WTC11 (cell line): ENCODE results near the gene INPP4A. TPM values are rescaled to one million over a fixed set of nuclear protein-coding genes. Genes with fewer than 3 reads are reported as not detected.

Experiments used
- ATAC-seq: fragments of 200-7000 bp; cut with Tn5 transposase; 2 replicates; pipeline ENCODE4 v1.10.0; 2021; ENCODE audit warnings: mild to moderate bottlenecking, moderate library complexity
- CTCF ChIA-PET: fragments of 300-600 bp; sonication (Branson Sonifier 250); formaldehyde crosslinking; loops from one replicate; lab custom pipeline; 2021; ENCODE audit warnings: antibody characterized with exemption; lab: Charles Lee
- POLR2A ChIA-PET: fragments of 350-600 bp; sonication (Branson Sonifier 250); formaldehyde crosslinking; loops from one replicate; lab custom pipeline; 2021; ENCODE audit warnings: antibody characterized with exemption; lab: Charles Lee
- DNase-seq: peaks from one replicate; pipeline ENCODE4 v3.0.0; 2021; ENCODE audit warnings: low spot score
- H3K27ac Mint-ChIP-seq: 2 replicates; pipeline ENCODE4 v1.8.0; 2021; ENCODE audit warnings: mixed read lengths
- H3K27me3 Mint-ChIP-seq: 2 replicates; pipeline ENCODE4 v1.8.0; 2021; ENCODE audit warnings: low read depth, mild to moderate bottlenecking, moderate library complexity, mixed read lengths
- H3K36me3 Mint-ChIP-seq: 2 replicates; pipeline ENCODE4 v1.8.0; 2021; ENCODE audit warnings: mixed read lengths
- H3K4me1 Mint-ChIP-seq: 2 replicates; pipeline ENCODE4 v1.8.0; 2022; ENCODE audit warnings: mixed read lengths
- H3K4me3 Mint-ChIP-seq: 2 replicates; pipeline ENCODE4 v1.8.0; 2021; ENCODE audit warnings: mild to moderate bottlenecking, moderate library complexity, mixed read lengths
- H3K9me3 Mint-ChIP-seq: 2 replicates; pipeline ENCODE4 v1.8.0; 2021; ENCODE audit warnings: mixed read lengths
- GABPB1 ChIP-seq: sonication (generic); formaldehyde crosslinking; IDR thresholded peaks from 2 replicates; pipeline ENCODE4 v1.8.1; 2023; ENCODE audit warnings: mild to moderate bottlenecking, missing genetic modification reagents
- GRHL2 ChIP-seq: fragments of 250-450 bp; sonication (Bioruptor Pico); IDR thresholded peaks from 2 replicates; pipeline ENCODE4 v1.8.0; 2022; ENCODE audit warnings: mild to moderate bottlenecking, moderate library complexity; ENCODE audit not compliant: insufficient replicate concordance, severe bottlenecking
- KAT7 ChIP-seq: sonication (generic); formaldehyde crosslinking; IDR thresholded peaks from 2 replicates; pipeline ENCODE4 v1.8.1; 2023; ENCODE audit warnings: missing genetic modification reagents, mild to moderate bottlenecking, borderline replicate concordance
- MXD4 ChIP-seq: fragments of 250-450 bp; sonication (Bioruptor Pico); IDR thresholded peaks from 2 replicates; pipeline ENCODE4 v1.8.0; 2021; ENCODE audit warnings: mild to moderate bottlenecking, moderate library complexity, borderline replicate concordance
- NR2C2 ChIP-seq: sonication (generic); formaldehyde crosslinking; IDR thresholded peaks from 2 replicates; pipeline ENCODE4 v1.8.0; 2022; ENCODE audit warnings: mild to moderate bottlenecking, missing genetic modification reagents
- PRDM15 ChIP-seq: sonication (generic); formaldehyde crosslinking; IDR thresholded peaks from 2 replicates; pipeline ENCODE4 v1.8.0; 2022; ENCODE audit warnings: missing genetic modification reagents
- PRRX2 ChIP-seq: fragments of 250-450 bp; sonication (Bioruptor Pico); IDR thresholded peaks from 2 replicates; pipeline ENCODE4 v1.8.0; 2021; ENCODE audit warnings: mild to moderate bottlenecking
- SMAD4 ChIP-seq: sonication (generic); formaldehyde crosslinking; IDR thresholded peaks from 2 replicates; pipeline ENCODE4 v1.8.0; 2022; ENCODE audit warnings: mild to moderate bottlenecking, missing genetic modification reagents
- TCF7 ChIP-seq: sonication (generic); formaldehyde crosslinking; IDR thresholded peaks from 2 replicates; pipeline ENCODE4 v1.8.0; 2022; ENCODE audit warnings: mild to moderate bottlenecking, low read depth, missing genetic modification reagents, moderate library complexity
- USF1 ChIP-seq: sonication (generic); formaldehyde crosslinking; IDR thresholded peaks from 2 replicates; pipeline ENCODE4 v1.8.0; 2022; ENCODE audit warnings: mild to moderate bottlenecking, missing genetic modification reagents
- USF2 ChIP-seq: sonication (generic); formaldehyde crosslinking; IDR thresholded peaks from 2 replicates; pipeline ENCODE4 v1.8.1; 2023; ENCODE audit warnings: mild to moderate bottlenecking, missing genetic modification reagents, moderate library complexity
- ZBTB21 ChIP-seq: sonication (generic); formaldehyde crosslinking; IDR thresholded peaks from 2 replicates; pipeline ENCODE4 v1.8.1; 2023; ENCODE audit warnings: mild to moderate bottlenecking, missing genetic modification reagents, borderline replicate concordance
- ZBTB43 ChIP-seq: sonication (generic); formaldehyde crosslinking; IDR thresholded peaks from 2 replicates; pipeline ENCODE4 v1.8.1; 2023; ENCODE audit warnings: mild to moderate bottlenecking, missing genetic modification reagents
- ZNF138 ChIP-seq: sonication (generic); formaldehyde crosslinking; conservative IDR thresholded peaks from 2 replicates; pipeline ENCODE4 v1.8.1; 2022; ENCODE audit warnings: mild to moderate bottlenecking, moderate library complexity, missing genetic modification reagents
- ZNF232 ChIP-seq: sonication (generic); formaldehyde crosslinking; IDR thresholded peaks from 2 replicates; pipeline ENCODE4 v1.8.0; 2022; ENCODE audit warnings: mild to moderate bottlenecking, missing genetic modification reagents
- ZNF263 ChIP-seq: sonication (generic); formaldehyde crosslinking; IDR thresholded peaks from 2 replicates; pipeline ENCODE4 v1.8.1; 2022; ENCODE audit warnings: low read depth, mild to moderate bottlenecking, moderate library complexity, missing genetic modification reagents
- ZNF423 ChIP-seq: fragments of 250-450 bp; sonication (Bioruptor Pico); IDR thresholded peaks from 2 replicates; pipeline ENCODE4 v2.1.2; 2022; ENCODE audit warnings: mild to moderate bottlenecking, moderate library complexity
- ZSCAN18 ChIP-seq: fragments of 250-450 bp; sonication (Bioruptor Pico); IDR thresholded peaks from 2 replicates; pipeline ENCODE4 v2.1.2; 2022; ENCODE audit warnings: mild to moderate bottlenecking, moderate library complexity
- total RNA-seq: library from RNA; stranded (reverse); gene quantifications from 3 replicates; pipeline ENCODE4 v1.2.3, GENCODE V29; 2021
- TF ChIP-seq, protein P1 (sequence below): sonication (generic); formaldehyde crosslinking; IDR thresholded peaks from 2 replicates; pipeline ENCODE4 v1.8.0; 2023; ENCODE audit warnings: missing genetic modification reagents, mild to moderate bottlenecking, borderline replicate concordance
- TF ChIP-seq, protein P2 (sequence below): sonication (generic); formaldehyde crosslinking; IDR thresholded peaks from 2 replicates; pipeline ENCODE4 v1.8.0; 2022; ENCODE audit warnings: mild to moderate bottlenecking, missing genetic modification reagents
- TF ChIP-seq, protein P3 (sequence below): sonication (generic); formaldehyde crosslinking; IDR thresholded peaks from 2 replicates; pipeline ENCODE4 v1.8.1; 2022; ENCODE audit warnings: missing genetic modification reagents, borderline replicate concordance

The INPP4A gene
- total RNA-seq, 1 experiment from 2014 or later = 38.3 TPM

DNA sequence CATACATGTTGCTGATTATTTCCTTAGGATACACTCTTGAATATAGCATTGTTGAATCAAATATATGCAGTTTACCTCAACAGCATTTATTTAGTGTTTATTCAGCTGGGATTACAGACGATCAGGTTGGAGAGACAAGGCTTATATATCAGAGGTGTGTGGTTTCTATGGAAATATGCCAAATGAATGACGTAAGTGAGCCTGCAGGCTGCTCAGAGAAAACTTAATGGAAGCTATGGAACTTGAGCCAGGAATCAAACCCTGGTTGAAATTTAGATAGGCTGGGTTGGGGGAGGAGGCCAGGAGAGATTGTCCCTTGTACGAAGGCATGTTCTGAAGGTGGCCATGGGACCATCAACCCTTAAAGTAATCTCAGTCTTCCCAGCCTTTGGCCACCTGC lies 79.5 kb downstream of the INPP4A start:
- DNase-seq (no peak), ATAC-seq (no peak)
- Mint-ChIP-seq H3K27ac (no peak overlapping the region), H3K36me3 (peaks cover 21% of the 10 kb centered on the region), H3K9me3 (peaks cover 32% of the 10 kb centered on the region), H3K27me3 (no peaks in the 10 kb centered on the region), H3K4me3 (no peak overlapping the region), H3K4me1 (no peaks in the 10 kb centered on the region)
- ChIA-PET POLR2A (no interaction called here), CTCF (no interaction called here)
- no peak for TF ChIP-seq SMAD4 (CRISPR knock-in tag)
- no peak for TF ChIP-seq ZNF138 (CRISPR knock-in tag)
- no peak for TF ChIP-seq MXD4 (CRISPR knock-in tag)

GRCh38 chr2:98528349-98528748 lies 83.7 kb downstream of the INPP4A start:
- no peak for DNase-seq
- POLR2A ChIA-PET = no interaction called here
- Mint-ChIP-seq H3K27ac (no peak overlapping the region), H3K4me1 (no peaks in the 10 kb centered on the region), H3K9me3 (peaks cover 28% of the 10 kb centered on the region), H3K36me3 (peaks cover 6% of the 10 kb centered on the region; the same call in 1 of the 2 replicates), H3K27me3 (no peaks in the 10 kb centered on the region), H3K4me3 (no peak overlapping the region)
- no peak for TF ChIP-seq SMAD4 (CRISPR knock-in tag)
- TF ChIP-seq TCF7 = no peak
- TF ChIP-seq ZNF263 (CRISPR knock-in tag) = no peak
- no peak for TF ChIP-seq ZNF138 (CRISPR knock-in tag)
- no peak for TF ChIP-seq PRRX2 (CRISPR knock-in tag)
- TF ChIP-seq ZBTB21 (CRISPR knock-in tag) = no peak
- TF ChIP-seq GRHL2 (CRISPR knock-in tag) = no peak
- no peak for TF ChIP-seq USF2 (CRISPR knock-in tag)
- TF ChIP-seq, protein P1, sequence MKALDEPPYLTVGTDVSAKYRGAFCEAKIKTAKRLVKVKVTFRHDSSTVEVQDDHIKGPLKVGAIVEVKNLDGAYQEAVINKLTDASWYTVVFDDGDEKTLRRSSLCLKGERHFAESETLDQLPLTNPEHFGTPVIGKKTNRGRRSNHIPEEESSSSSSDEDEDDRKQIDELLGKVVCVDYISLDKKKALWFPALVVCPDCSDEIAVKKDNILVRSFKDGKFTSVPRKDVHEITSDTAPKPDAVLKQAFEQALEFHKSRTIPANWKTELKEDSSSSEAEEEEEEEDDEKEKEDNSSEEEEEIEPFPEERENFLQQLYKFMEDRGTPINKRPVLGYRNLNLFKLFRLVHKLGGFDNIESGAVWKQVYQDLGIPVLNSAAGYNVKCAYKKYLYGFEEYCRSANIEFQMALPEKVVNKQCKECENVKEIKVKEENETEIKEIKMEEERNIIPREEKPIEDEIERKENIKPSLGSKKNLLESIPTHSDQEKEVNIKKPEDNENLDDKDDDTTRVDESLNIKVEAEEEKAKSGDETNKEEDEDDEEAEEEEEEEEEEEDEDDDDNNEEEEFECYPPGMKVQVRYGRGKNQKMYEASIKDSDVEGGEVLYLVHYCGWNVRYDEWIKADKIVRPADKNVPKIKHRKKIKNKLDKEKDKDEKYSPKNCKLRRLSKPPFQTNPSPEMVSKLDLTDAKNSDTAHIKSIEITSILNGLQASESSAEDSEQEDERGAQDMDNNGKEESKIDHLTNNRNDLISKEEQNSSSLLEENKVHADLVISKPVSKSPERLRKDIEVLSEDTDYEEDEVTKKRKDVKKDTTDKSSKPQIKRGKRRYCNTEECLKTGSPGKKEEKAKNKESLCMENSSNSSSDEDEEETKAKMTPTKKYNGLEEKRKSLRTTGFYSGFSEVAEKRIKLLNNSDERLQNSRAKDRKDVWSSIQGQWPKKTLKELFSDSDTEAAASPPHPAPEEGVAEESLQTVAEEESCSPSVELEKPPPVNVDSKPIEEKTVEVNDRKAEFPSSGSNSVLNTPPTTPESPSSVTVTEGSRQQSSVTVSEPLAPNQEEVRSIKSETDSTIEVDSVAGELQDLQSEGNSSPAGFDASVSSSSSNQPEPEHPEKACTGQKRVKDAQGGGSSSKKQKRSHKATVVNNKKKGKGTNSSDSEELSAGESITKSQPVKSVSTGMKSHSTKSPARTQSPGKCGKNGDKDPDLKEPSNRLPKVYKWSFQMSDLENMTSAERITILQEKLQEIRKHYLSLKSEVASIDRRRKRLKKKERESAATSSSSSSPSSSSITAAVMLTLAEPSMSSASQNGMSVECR = no peak
- TF ChIP-seq USF1 = no peak
- no peak for TF ChIP-seq ZNF423 (CRISPR knock-in tag)
- TF ChIP-seq PRDM15 = no peak
- TF ChIP-seq, protein P2, sequence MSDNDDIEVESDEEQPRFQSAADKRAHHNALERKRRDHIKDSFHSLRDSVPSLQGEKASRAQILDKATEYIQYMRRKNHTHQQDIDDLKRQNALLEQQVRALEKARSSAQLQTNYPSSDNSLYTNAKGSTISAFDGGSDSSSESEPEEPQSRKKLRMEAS (CRISPR knock-in tag) = no peak
- no peak for TF ChIP-seq ZSCAN18
- TF ChIP-seq ZNF232 (CRISPR knock-in tag) = no peak
- TF ChIP-seq NR2C2 = no peak
- TF ChIP-seq KAT7 (CRISPR knock-in tag) = no peak
- TF ChIP-seq ZBTB43 (CRISPR knock-in tag) = no peak
- TF ChIP-seq, protein P3, sequence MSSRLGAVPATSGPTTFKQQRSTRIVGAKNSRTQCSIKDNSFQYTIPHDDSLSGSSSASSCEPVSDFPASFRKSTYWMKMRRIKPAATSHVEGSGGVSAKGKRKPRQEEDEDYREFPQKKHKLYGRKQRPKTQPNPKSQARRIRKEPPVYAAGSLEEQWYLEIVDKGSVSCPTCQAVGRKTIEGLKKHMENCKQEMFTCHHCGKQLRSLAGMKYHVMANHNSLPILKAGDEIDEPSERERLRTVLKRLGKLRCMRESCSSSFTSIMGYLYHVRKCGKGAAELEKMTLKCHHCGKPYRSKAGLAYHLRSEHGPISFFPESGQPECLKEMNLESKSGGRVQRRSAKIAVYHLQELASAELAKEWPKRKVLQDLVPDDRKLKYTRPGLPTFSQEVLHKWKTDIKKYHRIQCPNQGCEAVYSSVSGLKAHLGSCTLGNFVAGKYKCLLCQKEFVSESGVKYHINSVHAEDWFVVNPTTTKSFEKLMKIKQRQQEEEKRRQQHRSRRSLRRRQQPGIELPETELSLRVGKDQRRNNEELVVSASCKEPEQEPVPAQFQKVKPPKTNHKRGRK (CRISPR knock-in tag) = no peak
- TF ChIP-seq GABPB1 (CRISPR knock-in tag) = no peak
- ATAC-seq = no peak
- CTCF ChIA-PET = interaction anchor here (1.6 kb wide), 1 partner anchor 143 kb away, joined by 3 read pairs; no protein-coding TSS in a partner anchor
